HepG2 (cell line): ENCODE results near the gene ZNF667. TPM values are rescaled to one million over a fixed set of nuclear protein-coding genes. Genes with fewer than 3 reads are reported as not detected.

Experiments used
- ATF3 ChIP-seq: sonication (generic); formaldehyde crosslinking; IDR thresholded peaks from 2 replicates; pipeline ENCODE4 v1.4.0; 2020; ENCODE audit warnings: missing genetic modification reagents
- BRD4 ChIP-seq: sonication (generic); formaldehyde crosslinking; IDR thresholded peaks from 2 replicates; pipeline ENCODE4 v1.4.0; 2020; ENCODE audit warnings: missing genetic modification reagents
- CENPX ChIP-seq: sonication (generic); formaldehyde crosslinking; IDR thresholded peaks from 2 replicates; pipeline ENCODE4 v1.9.0; 2021; ENCODE audit warnings: mild to moderate bottlenecking, missing genetic modification reagents, moderate library complexity
- FOSL1 ChIP-seq: sonication (generic); formaldehyde crosslinking; IDR thresholded peaks from 2 replicates; pipeline ENCODE4 v1.9.0; 2021; ENCODE audit warnings: missing genetic modification reagents, borderline replicate concordance
- GMEB1 ChIP-seq: sonication (generic); formaldehyde crosslinking; IDR thresholded peaks from 2 replicates; pipeline ENCODE4 v1.5.1; 2020; ENCODE audit warnings: missing genetic modification reagents, mild to moderate bottlenecking, borderline replicate concordance
- KLF15 ChIP-seq: sonication (generic); formaldehyde crosslinking; IDR thresholded peaks from 2 replicates; pipeline ENCODE4 v1.8.1; 2023; ENCODE audit warnings: borderline replicate concordance, mild to moderate bottlenecking, inconsistent platforms, missing genetic modification reagents, mixed read lengths
- MEF2D ChIP-seq: sonication (generic); formaldehyde crosslinking; IDR thresholded peaks from 2 replicates; pipeline ENCODE4 v1.5.1; 2020; ENCODE audit warnings: mild to moderate bottlenecking, missing genetic modification reagents
- NR2F6 ChIP-seq, 2 experiments: IDR thresholded peaks; 2 replicates each; pipeline ENCODE4 v1.6.1; 2016; ENCODE audit warnings: antibody characterized with exemption in 1 of 2, mild to moderate bottlenecking in 1 of 2
- RAD51 ChIP-seq: fragments of 450-650 bp; IDR thresholded peaks from 2 replicates; pipeline ENCODE4 v1.6.1; 2016; ENCODE audit warnings: borderline replicate concordance
- RELA ChIP-seq: sonication (generic); formaldehyde crosslinking; IDR thresholded peaks from 2 replicates; pipeline ENCODE4 v1.4.0; 2020; ENCODE audit warnings: missing genetic modification reagents
- SALL1 ChIP-seq: sonication (generic); formaldehyde crosslinking; IDR thresholded peaks from 2 replicates; pipeline ENCODE4 v1.8.0; 2022; ENCODE audit warnings: mild to moderate bottlenecking, missing genetic modification reagents
- TBL1XR1 ChIP-seq: fragments of 150-350 bp; IDR thresholded peaks from 2 replicates; pipeline ENCODE4 v1.6.1; 2014; ENCODE audit warnings: borderline replicate concordance, low read length; ENCODE audit not compliant: partially characterized antibody
- XBP1 ChIP-seq: sonication (generic); formaldehyde crosslinking; IDR thresholded peaks from 2 replicates; pipeline ENCODE4 v1.5.0; 2020; ENCODE audit warnings: missing genetic modification reagents
- ZBTB7B ChIP-seq: sonication (generic); formaldehyde crosslinking; IDR thresholded peaks from 2 replicates; pipeline ENCODE4 v1.4.0; 2020; ENCODE audit warnings: missing genetic modification reagents
- ZNF143 ChIP-seq: sonication (generic); formaldehyde crosslinking; IDR thresholded peaks from 2 replicates; pipeline ENCODE4 v1.4.0; 2020; ENCODE audit warnings: missing genetic modification reagents
- ZNF224 ChIP-seq: sonication (generic); formaldehyde crosslinking; IDR thresholded peaks from 2 replicates; pipeline ENCODE4 v1.5.0; 2020; ENCODE audit warnings: mild to moderate bottlenecking, missing genetic modification reagents
- ZNF235 ChIP-seq: sonication (generic); formaldehyde crosslinking; IDR thresholded peaks from 2 replicates; pipeline ENCODE4 v1.8.1; 2023; ENCODE audit warnings: mild to moderate bottlenecking, missing genetic modification reagents, borderline replicate concordance
- ZNF329 ChIP-seq: sonication (generic); formaldehyde crosslinking; IDR thresholded peaks from 2 replicates; pipeline ENCODE4 v1.9.0; 2021; ENCODE audit warnings: low read depth, mild to moderate bottlenecking, missing genetic modification reagents
- ZNF776 ChIP-seq: sonication (generic); formaldehyde crosslinking; IDR thresholded peaks from 2 replicates; pipeline ENCODE4 v1.4.0; 2020; ENCODE audit warnings: mild to moderate bottlenecking, missing genetic modification reagents
- polyA plus RNA-seq, 8 experiments: library from polyadenylated mRNA; depleted of rRNA in 3 of 8; stranded (reverse) in 7 of 8; unstranded in 1 of 8; fragments of >200 nt; fragmentation: Illumina TruSeq in 4 of 8; extraction: Trizol in 4 of 8; gene quantifications; 2 replicates each; pipeline versions ENCODE4 v1.2.1 to v1.2.3, GENCODE V29; 2011 to 2016; ENCODE audit warnings: low read depth in 4 of 8, missing spikeins in 1 of 8, mixed read lengths in 1 of 8; ENCODE audit not compliant: insufficient read depth in 1 of 8
- total RNA-seq, 5 experiments: library from RNA; depleted of rRNA; stranded (reverse); fragments of >200 nt; fragmentation: Illumina TruSeq; extraction: Trizol; gene quantifications; 2 replicates each; pipeline ENCODE4 v1.2.3, GENCODE V29; 2016; ENCODE audit warnings: low read depth in 1 of 5
- TF ChIP-seq, protein P1 (sequence below): IDR thresholded peaks from 2 replicates; pipeline ENCODE4 v1.6.1; 2012; ENCODE audit warnings: low read length, improper control_type of control experiment
- TF ChIP-seq, protein P2 (sequence below): sonication (generic); formaldehyde crosslinking; IDR thresholded peaks from 2 replicates; pipeline ENCODE4 v1.9.0; 2021; ENCODE audit warnings: missing genetic modification reagents, borderline replicate concordance

Gene ZNF667
- total and polyA plus RNA-seq, 2 of the 13 experiments (the other 11 are each of a cell fraction or from before 2014, with no cell fraction given): not detected

GRCh38 chr19:56403764-56404704 is 73.1 kb downstream of the ZNF667 start, which contains the start of gene ZNF583 (continued):
- TF ChIP-seq, protein P1, sequence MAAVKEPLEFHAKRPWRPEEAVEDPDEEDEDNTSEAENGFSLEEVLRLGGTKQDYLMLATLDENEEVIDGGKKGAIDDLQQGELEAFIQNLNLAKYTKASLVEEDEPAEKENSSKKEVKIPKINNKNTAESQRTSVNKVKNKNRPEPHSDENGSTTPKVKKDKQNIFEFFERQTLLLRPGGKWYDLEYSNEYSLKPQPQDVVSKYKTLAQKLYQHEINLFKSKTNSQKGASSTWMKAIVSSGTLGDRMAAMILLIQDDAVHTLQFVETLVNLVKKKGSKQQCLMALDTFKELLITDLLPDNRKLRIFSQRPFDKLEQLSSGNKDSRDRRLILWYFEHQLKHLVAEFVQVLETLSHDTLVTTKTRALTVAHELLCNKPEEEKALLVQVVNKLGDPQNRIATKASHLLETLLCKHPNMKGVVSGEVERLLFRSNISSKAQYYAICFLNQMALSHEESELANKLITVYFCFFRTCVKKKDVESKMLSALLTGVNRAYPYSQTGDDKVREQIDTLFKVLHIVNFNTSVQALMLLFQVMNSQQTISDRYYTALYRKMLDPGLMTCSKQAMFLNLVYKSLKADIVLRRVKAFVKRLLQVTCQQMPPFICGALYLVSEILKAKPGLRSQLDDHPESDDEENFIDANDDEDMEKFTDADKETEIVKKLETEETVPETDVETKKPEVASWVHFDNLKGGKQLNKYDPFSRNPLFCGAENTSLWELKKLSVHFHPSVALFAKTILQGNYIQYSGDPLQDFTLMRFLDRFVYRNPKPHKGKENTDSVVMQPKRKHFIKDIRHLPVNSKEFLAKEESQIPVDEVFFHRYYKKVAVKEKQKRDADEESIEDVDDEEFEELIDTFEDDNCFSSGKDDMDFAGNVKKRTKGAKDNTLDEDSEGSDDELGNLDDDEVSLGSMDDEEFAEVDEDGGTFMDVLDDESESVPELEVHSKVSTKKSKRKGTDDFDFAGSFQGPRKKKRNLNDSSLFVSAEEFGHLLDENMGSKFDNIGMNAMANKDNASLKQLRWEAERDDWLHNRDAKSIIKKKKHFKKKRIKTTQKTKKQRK: no peak
- TF ChIP-seq RELA (no peak), MEF2D (CRISPR knock-in tag) (no peak; the same call in 1 of the 2 replicates), ZNF235 (0 out of 2 replicates have a peak, but pooled peaks have one; percentile 88), ZBTB7B (no peak), SALL1 (CRISPR knock-in tag) (peak; percentile 53; the same call in 1 of the 2 replicates), XBP1 (no peak), TBL1XR1 (peak; percentile 54), CENPX (CRISPR knock-in tag) (no peak), NR2F6 (IDR thresholded peaks at IDR 0.05) (no peak), NR2F6 (CRISPR knock-in tag; IDR thresholded peaks at IDR 0.05) (0 out of 2 replicates have a peak, but pooled peaks have one; percentile 17), FOSL1 (CRISPR knock-in tag) (no peak), ZNF224 (CRISPR knock-in tag) (no peak), GMEB1 (CRISPR knock-in tag) (peak; percentile 69; the same call in 1 of the 2 replicates), ATF3 (CRISPR knock-in tag) (0 out of 2 replicates have a peak, but pooled peaks have one; percentile 4), ZNF329 (CRISPR knock-in tag) (0 out of 2 replicates have a peak, but pooled peaks have one; percentile 45), RAD51 (no peak), ZNF143 (peak; percentile 95), KLF15 (CRISPR knock-in tag) (peak; percentile 52; the same call in 1 of the 2 replicates), BRD4 (CRISPR knock-in tag) (0 out of 2 replicates have a peak, but pooled peaks have one; percentile 41), ZNF776 (CRISPR knock-in tag) (peak; percentile 54; the same call in 1 of the 2 replicates)
- TF ChIP-seq, protein P2, sequence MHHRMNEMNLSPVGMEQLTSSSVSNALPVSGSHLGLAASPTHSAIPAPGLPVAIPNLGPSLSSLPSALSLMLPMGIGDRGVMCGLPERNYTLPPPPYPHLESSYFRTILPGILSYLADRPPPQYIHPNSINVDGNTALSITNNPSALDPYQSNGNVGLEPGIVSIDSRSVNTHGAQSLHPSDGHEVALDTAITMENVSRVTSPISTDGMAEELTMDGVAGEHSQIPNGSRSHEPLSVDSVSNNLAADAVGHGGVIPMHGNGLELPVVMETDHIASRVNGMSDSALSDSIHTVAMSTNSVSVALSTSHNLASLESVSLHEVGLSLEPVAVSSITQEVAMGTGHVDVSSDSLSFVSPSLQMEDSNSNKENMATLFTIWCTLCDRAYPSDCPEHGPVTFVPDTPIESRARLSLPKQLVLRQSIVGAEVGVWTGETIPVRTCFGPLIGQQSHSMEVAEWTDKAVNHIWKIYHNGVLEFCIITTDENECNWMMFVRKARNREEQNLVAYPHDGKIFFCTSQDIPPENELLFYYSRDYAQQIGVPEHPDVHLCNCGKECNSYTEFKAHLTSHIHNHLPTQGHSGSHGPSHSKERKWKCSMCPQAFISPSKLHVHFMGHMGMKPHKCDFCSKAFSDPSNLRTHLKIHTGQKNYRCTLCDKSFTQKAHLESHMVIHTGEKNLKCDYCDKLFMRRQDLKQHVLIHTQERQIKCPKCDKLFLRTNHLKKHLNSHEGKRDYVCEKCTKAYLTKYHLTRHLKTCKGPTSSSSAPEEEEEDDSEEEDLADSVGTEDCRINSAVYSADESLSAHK (CRISPR knock-in tag): no peak
